Stimulated activated naive B cell treated with anti-CD40 and anti-IgM and Interleukin-4, amounts not matched to agents 10 μg/mL and 1 μg/mL and 100 μg/mL, for 72 hours (primary cell): ENCODE data around the gene DPYD.

Source experiments
- ATAC-seq, 2 donors: fragments of 150-1000 bp; cut with Tn5 transposase; replicated peaks; 2 replicates each; pipeline ENCODE4 v1.10.0; 2021; ENCODE audit warnings: moderate library complexity in 1 of 2
- DNase-seq: peaks from one replicate; pipeline ENCODE4 v3.0.0; 2021
- H3K27ac Mint-ChIP-seq: one replicate; pipeline ENCODE4 v1.8.0; 2022; ENCODE audit warnings: mild to moderate bottlenecking, mixed read lengths
- H3K27me3 Mint-ChIP-seq, 2 donors: one replicate each; pipeline ENCODE4 v1.8.0; 2022; ENCODE audit warnings: mixed read lengths in 2 of 2
- H3K36me3 Mint-ChIP-seq, 2 donors: one replicate each; pipeline ENCODE4 v1.8.0; 2022; ENCODE audit warnings: mixed read lengths in 2 of 2, mild to moderate bottlenecking in 1 of 2
- H3K4me1 Mint-ChIP-seq, 2 donors: one replicate each; pipeline ENCODE4 v1.8.0; 2022; ENCODE audit warnings: mixed read lengths in 2 of 2, mild to moderate bottlenecking in 1 of 2
- H3K4me3 Mint-ChIP-seq, 2 donors: one replicate each; pipeline ENCODE4 v1.8.0; 2022; ENCODE audit warnings: mild to moderate bottlenecking in 2 of 2, mixed read lengths in 2 of 2, moderate library complexity in 1 of 2
- H3K9me3 Mint-ChIP-seq, 2 donors: one replicate each; pipeline ENCODE4 v1.8.0; 2022; ENCODE audit warnings: mixed read lengths in 2 of 2, mild to moderate bottlenecking in 1 of 2

DPYD gene

DNA sequence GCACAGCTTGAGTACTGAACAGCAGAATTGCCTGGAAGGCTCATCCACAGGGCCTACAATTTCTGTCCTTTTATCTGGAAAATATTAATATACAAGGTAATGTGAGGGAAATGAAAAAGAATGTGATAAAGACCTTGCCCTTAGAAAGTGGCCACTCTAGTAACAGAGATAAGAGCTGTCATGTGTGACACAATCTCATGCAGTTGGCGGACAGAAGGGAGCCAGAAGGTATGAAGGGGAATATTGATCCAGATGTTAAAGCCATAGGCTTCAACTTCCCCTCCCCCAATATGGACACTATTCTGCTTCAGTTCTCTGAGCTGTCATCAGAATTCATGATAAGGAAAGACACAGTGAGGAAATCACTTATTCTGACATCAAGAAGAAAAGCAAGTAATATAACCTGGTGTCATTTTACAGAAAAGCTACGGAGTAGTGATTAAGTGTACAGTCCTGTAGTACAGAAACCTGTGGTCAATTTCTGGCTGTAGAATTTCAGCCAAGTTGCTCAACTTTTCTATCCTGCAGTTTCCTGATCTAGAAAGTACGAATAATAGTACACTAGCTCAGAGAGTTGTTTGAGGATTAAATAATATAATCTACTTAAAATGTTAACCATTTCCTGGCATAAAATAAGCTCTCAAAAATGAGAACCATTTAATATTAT is 572.1 kb downstream of the DPYD start:
- H3K27me3 Mint-ChIP-seq, result no peaks in the 10 kb centered on the region
- no peak overlapping the region for H3K27ac Mint-ChIP-seq
- peaks cover 0 to 15% of the 10 kb centered on the region in 2 donors for H3K4me1 Mint-ChIP-seq
- DNase-seq (no peak), ATAC-seq (no peak)
- peaks cover 0 to 4% of the 10 kb centered on the region in 2 donors for H3K36me3 Mint-ChIP-seq
- H3K9me3 Mint-ChIP-seq, result no peaks in the 10 kb centered on the region
- no peak overlapping the region for H3K4me3 Mint-ChIP-seq

DNA sequence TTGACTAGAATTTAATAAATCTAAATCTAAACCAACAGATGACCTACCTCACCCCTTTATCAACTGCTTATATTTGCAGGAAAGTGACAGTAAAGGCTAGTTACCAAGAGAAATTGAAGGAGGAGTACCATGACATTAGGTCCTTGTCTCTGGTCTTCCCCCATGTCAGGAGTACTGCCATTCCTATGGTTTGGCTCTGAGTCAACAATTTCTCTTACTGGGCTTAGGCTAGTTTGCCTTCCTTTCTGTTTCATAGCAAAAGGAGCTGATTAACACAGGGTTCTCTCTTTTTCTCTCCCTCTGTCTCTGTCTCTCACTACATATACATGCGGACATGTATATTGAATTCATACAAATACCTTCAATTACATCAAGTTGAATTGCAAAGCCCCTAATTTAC is 579.9 kb downstream of the DPYD start:
- Mint-ChIP-seq H3K4me1 (no peaks in the 10 kb centered on the region), H3K9me3 (no peaks in the 10 kb centered on the region), H3K27ac (no peak overlapping the region), H3K4me3 (no peak overlapping the region), H3K36me3 (peaks cover 0 to 4% of the 10 kb centered on the region in 2 donors), H3K27me3 (no peaks in the 10 kb centered on the region)
- DNase-seq (no peak), ATAC-seq (no peak)

GRCh38 chr1:97338347-97338746 is 582.5 kb downstream of the DPYD start:
- DNase-seq (no peak), ATAC-seq (no peak)
- Mint-ChIP-seq H3K4me3 (no peak overlapping the region), H3K9me3 (no peaks in the 10 kb centered on the region), H3K27me3 (no peaks in the 10 kb centered on the region), H3K27ac (no peak overlapping the region), H3K4me1 (no peaks in the 10 kb centered on the region), H3K36me3 (peaks cover 0 to 4% of the 10 kb centered on the region in 2 donors)

- Mint-ChIP-seq H3K27ac (no peak overlapping the region), H3K27me3 (no peaks in the 10 kb centered on the region), H3K36me3 (peaks cover 0 to 4% of the 10 kb centered on the region in 2 donors), H3K4me3 (no peak overlapping the region), H3K9me3 (no peaks in the 10 kb centered on the region), H3K4me1 (no peaks in the 10 kb centered on the region)
- ATAC-seq (no peak), DNase-seq (no peak)
Measured at GRCh38 chr1:97337250-97338030, 583.4 kb downstream of the DPYD start.

GRCh38 chr1:97334454-97334853 is 586.4 kb downstream of the DPYD start:
- Mint-ChIP-seq H3K9me3 (peaks cover 0 to 4% of the 10 kb centered on the region in 2 donors), H3K36me3 (peaks cover 0 to 3% of the 10 kb centered on the region in 2 donors), H3K4me3 (no peak overlapping the region), H3K27ac (no peak overlapping the region), H3K4me1 (peaks cover 1 to 6% of the 10 kb centered on the region in 2 donors), H3K27me3 (no peaks in the 10 kb centered on the region)
- DNase-seq, result no peak
- no peak for ATAC-seq

- DNase-seq (no peak), ATAC-seq (no peak)
- H3K4me1 Mint-ChIP-seq, result peaks cover 1 to 6% of the 10 kb centered on the region in 2 donors
- no peak overlapping the region for H3K4me3 Mint-ChIP-seq
- H3K27ac Mint-ChIP-seq, result no peak overlapping the region
- H3K36me3 Mint-ChIP-seq, result peaks cover 0 to 3% of the 10 kb centered on the region in 2 donors
- peaks cover 0 to 4% of the 10 kb centered on the region in 2 donors for H3K9me3 Mint-ChIP-seq
- no peaks in the 10 kb centered on the region for H3K27me3 Mint-ChIP-seq
Measured at GRCh38 chr1:97332716-97333115, 588.1 kb downstream of the DPYD start.

GRCh38 chr1:97331165-97331564 is 589.7 kb downstream of the DPYD start:
- Mint-ChIP-seq H3K4me3 (no peak overlapping the region), H3K27ac (no peak overlapping the region), H3K36me3 (peaks cover 0 to 3% of the 10 kb centered on the region in 2 donors), H3K27me3 (no peaks in the 10 kb centered on the region), H3K4me1 (peaks cover 1 to 6% of the 10 kb centered on the region in 2 donors), H3K9me3 (peaks cover 0 to 4% of the 10 kb centered on the region in 2 donors)
- ATAC-seq (peak; percentile 51 to 68), DNase-seq (no peak)

DNA sequence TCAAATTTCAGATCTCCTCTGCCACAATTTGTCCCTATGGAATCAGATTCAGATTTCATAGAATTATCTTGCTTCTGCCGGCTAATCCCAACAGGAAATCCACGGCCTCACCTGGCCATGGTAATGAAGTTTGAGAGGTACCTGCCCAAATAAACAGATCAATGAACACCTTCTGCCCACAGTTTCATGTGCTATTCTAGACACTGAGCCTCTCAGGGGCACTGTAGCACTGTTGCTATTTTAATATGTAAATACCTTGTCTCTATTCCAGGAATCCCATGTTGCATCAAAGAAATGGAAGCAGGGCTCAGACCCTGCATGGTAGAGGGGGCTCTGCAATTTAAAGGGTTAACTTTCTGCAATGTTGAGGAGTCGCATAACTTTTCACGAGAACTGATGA is 606.1 kb downstream of the DPYD start:
- Mint-ChIP-seq H3K27me3 (no peaks in the 10 kb centered on the region), H3K27ac (no peak overlapping the region), H3K4me1 (no peaks in the 10 kb centered on the region), H3K4me3 (no peak overlapping the region), H3K9me3 (peaks cover 0 to 5% of the 10 kb centered on the region in 2 donors), H3K36me3 (peaks cover 2 to 8% of the 10 kb centered on the region in 2 donors)
- DNase-seq (no peak), ATAC-seq (no peak)

- Mint-ChIP-seq H3K27ac (no peak overlapping the region), H3K4me1 (no peaks in the 10 kb centered on the region), H3K36me3 (peaks cover 8 to 9% of the 10 kb centered on the region in 2 donors), H3K9me3 (peaks cover 0 to 2% of the 10 kb centered on the region in 2 donors), H3K4me3 (no peak overlapping the region), H3K27me3 (no peaks in the 10 kb centered on the region)
- ATAC-seq (no peak), DNase-seq (no peak)
Measured at GRCh38 chr1:97308131-97308530, 612.7 kb downstream of the DPYD start.

DNA sequence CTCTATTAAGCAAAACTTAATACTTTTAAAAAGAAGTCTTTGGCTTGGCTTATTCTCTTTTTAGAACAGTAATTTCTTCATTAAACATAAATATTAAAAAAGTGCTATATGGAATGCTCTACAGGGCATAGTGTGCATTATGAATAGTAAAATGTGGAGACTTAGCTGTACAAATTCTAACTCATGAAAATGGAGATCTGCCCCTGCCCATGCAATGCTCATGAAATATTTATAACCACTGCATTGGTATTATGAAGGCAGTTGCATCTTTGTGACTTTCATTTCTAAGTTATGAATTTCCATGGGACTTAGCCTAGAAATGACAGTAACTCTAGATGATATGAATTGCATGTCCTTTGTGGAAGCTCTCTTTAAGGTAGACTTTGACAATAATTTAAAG is 613.3 kb downstream of the DPYD start:
- no peak overlapping the region for H3K4me3 Mint-ChIP-seq
- H3K36me3 Mint-ChIP-seq, result peaks cover 8 to 9% of the 10 kb centered on the region in 2 donors
- no peak overlapping the region for H3K27ac Mint-ChIP-seq
- DNase-seq (no peak), ATAC-seq (no peak)
- no peaks in the 10 kb centered on the region for H3K27me3 Mint-ChIP-seq
- H3K4me1 Mint-ChIP-seq, result no peaks in the 10 kb centered on the region
- peaks cover 0 to 2% of the 10 kb centered on the region in 2 donors for H3K9me3 Mint-ChIP-seq

GRCh38 chr1:97307151-97307550 is 613.7 kb downstream of the DPYD start:
- peaks cover 0 to 2% of the 10 kb centered on the region in 2 donors for H3K9me3 Mint-ChIP-seq
- H3K27me3 Mint-ChIP-seq, result no peaks in the 10 kb centered on the region
- H3K4me1 Mint-ChIP-seq, result no peaks in the 10 kb centered on the region
- H3K27ac Mint-ChIP-seq, result no peak overlapping the region
- ATAC-seq (no peak), DNase-seq (no peak)
- peaks cover 8 to 9% of the 10 kb centered on the region in 2 donors for H3K36me3 Mint-ChIP-seq
- no peak overlapping the region for H3K4me3 Mint-ChIP-seq

DNA sequence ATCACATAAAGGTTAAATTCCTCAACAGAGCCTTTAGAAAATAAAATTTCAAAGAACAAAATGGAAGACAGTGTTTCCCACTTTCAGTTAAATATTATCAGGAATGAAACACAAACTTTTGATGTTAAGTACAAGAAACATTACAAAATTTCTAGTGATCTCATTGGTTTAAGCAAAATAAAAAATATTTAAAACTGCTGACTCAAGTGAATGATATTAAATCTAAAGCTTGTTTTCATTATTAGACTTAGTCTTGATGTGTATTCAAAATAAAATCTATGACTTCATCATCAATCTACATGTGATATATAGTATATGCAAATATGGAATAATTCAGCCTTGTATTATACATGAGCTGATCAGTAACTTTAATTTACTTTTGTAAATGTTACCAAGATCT is 614.3 kb downstream of the DPYD start:
- Mint-ChIP-seq H3K27ac (no peak overlapping the region), H3K27me3 (no peaks in the 10 kb centered on the region), H3K4me3 (no peak overlapping the region), H3K4me1 (no peaks in the 10 kb centered on the region), H3K9me3 (no peaks in the 10 kb centered on the region), H3K36me3 (peaks cover 8 to 9% of the 10 kb centered on the region in 2 donors)
- ATAC-seq (no peak), DNase-seq (no peak)

DNA sequence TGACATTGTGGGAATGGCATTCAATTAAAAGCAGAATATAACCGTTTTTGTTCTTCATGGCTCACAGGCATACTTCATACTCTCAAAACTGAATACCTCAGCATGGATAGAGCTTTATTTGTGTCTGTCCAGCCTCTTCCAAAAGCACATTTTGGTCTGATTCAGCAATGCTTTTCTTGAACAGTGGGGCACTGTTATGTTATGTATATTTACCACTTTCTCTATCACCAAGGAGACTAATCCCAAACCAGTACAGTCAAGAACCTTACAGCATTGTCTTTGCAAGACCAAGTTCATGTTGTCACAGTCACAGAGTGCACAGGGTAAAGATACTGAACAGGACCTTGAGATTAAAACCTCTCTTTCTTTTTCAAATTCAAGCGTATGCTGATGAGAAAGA is 616.5 kb downstream of the DPYD start:
- no peaks in the 10 kb centered on the region for H3K27me3 Mint-ChIP-seq
- DNase-seq (no peak), ATAC-seq (no peak)
- no peaks in the 10 kb centered on the region for H3K9me3 Mint-ChIP-seq
- no peaks in the 10 kb centered on the region for H3K4me1 Mint-ChIP-seq
- no peak overlapping the region for H3K4me3 Mint-ChIP-seq
- no peak overlapping the region for H3K27ac Mint-ChIP-seq
- H3K36me3 Mint-ChIP-seq, result peaks cover 8 to 9% of the 10 kb centered on the region in 2 donors

DNA sequence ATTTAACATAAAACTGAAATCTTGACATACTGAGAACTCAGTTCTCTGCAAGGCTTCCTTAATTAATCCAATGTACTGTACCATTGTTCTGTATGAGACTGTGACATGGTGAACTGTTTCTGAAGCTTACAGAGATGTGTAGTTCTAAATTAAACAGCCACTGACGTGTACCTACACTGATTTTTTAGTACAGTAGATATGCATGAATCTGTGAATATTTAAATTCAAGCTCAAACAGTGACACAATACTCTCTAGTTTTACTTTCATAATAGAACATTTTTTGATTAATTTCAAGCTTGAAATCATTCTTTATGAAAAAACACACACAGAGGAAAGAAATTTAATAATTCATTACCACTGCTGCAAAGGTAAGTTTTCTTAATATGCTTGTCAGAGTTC is 621.9 kb downstream of the DPYD start:
- Mint-ChIP-seq H3K4me3 (no peak overlapping the region), H3K4me1 (no peaks in the 10 kb centered on the region), H3K9me3 (no peaks in the 10 kb centered on the region), H3K27ac (no peak overlapping the region), H3K27me3 (no peaks in the 10 kb centered on the region), H3K36me3 (peaks cover 0 to 2% of the 10 kb centered on the region in 2 donors)
- ATAC-seq (no peak), DNase-seq (no peak)

DNA sequence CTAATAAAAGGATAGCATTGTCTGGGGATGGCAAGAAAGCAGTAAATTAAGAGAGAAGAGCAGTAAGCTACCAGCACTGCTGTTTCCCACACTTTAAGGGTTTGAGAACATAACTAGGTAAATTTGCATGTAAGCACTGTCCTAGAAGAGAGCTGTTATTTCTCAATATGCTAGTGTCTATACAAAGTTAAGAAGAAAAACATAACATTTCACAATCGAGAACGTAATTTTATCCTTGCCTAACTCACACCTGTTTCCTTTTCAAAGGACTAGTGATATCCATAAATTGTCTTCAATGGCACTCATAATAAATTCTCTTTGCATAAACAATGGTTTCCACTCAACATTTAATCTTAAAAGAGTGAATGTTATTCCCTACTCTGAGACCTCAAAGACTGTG is 623.2 kb downstream of the DPYD start:
- no peak overlapping the region for H3K27ac Mint-ChIP-seq
- no peak overlapping the region for H3K4me3 Mint-ChIP-seq
- no peak for DNase-seq
- peaks cover under 1 to 2% of the 10 kb centered on the region in 2 donors for H3K36me3 Mint-ChIP-seq
- no peaks in the 10 kb centered on the region for H3K27me3 Mint-ChIP-seq
- H3K4me1 Mint-ChIP-seq, result no peaks in the 10 kb centered on the region
- ATAC-seq, result no peak
- H3K9me3 Mint-ChIP-seq, result no peaks in the 10 kb centered on the region
